SK-N-SH (cell line): Measurements from ENCODE around the gene ING1.

ENCODE experiments used
- POLR2AphosphoS5 ChIP-seq: IDR thresholded peaks from 2 replicates; pipeline ENCODE4 v1.6.1; 2012; ENCODE audit warnings: low read depth, low read length
- SIN3A ChIP-seq: IDR thresholded peaks from 2 replicates; pipeline ENCODE4 v1.6.1; 2012; ENCODE audit warnings: low read depth, mild to moderate bottlenecking, low read length, moderate library complexity, borderline replicate concordance
- YY1 ChIP-seq: IDR thresholded peaks from 2 replicates; pipeline ENCODE4 v1.4.0; 2012; ENCODE audit warnings: low read depth, mild to moderate bottlenecking

GRCh38 chr13:110705826-110706569 is 7.5 kb upstream of the ING1 start, which contains the start of gene CARS2:
- TF ChIP-seq POLR2AphosphoS5 (peak; percentile 69; the same call in 1 of the 2 replicates), SIN3A (0 out of 2 replicates have a peak, but pooled peaks have one; percentile 52), YY1 (no peak)
